IMR-90 (cell line): Measurements from ENCODE around the gene CDH23. TPM values are rescaled to one million over a fixed set of nuclear protein-coding genes. Genes with fewer than 3 reads are reported as not detected.

Experiments used
- ATAC-seq: fragments of 200-7000 bp; cut with Tn5 transposase; 2 replicates; pipeline ENCODE4 v1.9.1; 2020; ENCODE audit warnings: low read depth, mild to moderate bottlenecking, moderate library complexity
- BruUV-seq: library from RNA; stranded (reverse); fragments of 400-500 nt; replicated peaks from 2 replicates; lab custom pipeline; 2021; lab: Mats Ljungman, UMichigan
- CTCF ChIA-PET: fragments of 300-600 bp; formaldehyde crosslinking; extraction: SDS; loops from one replicate; lab custom pipeline; 2021; ENCODE audit warnings: antibody characterized with exemption; lab: Yijun Ruan, JAX
- POLR2A ChIA-PET: fragments of 300-600 bp; sonication (Branson Sonifier 250); formaldehyde crosslinking; loops from one replicate; lab custom pipeline; 2022; ENCODE audit warnings: antibody characterized with exemption; ENCODE audit not compliant: unreplicated experiment; lab: Charles Lee
- DNase-seq: peaks from one replicate; pipeline ENCODE4 v3.0.0; 2013
- H2AFZ ChIP-seq: replicated peaks from 2 replicates; pipeline ENCODE3; 2013; ENCODE audit warnings: low read length, mild to moderate bottlenecking; ENCODE audit not compliant: poor library complexity
- H2AK5ac ChIP-seq: 2 replicates; pipeline ENCODE4 v1.6.1; 2013; ENCODE audit warnings: low read depth, low read length, inconsistent platforms
- H2AK9ac ChIP-seq: replicated peaks from 2 replicates; pipeline ENCODE3; 2013; ENCODE audit warnings: mild to moderate bottlenecking, low read depth, low read length, moderate library complexity; ENCODE audit not compliant: poor library complexity
- H2BK120ac ChIP-seq: 2 replicates; pipeline ENCODE4 v1.6.1; 2013; ENCODE audit warnings: low read depth, low read length, inconsistent platforms
- H2BK15ac ChIP-seq: 3 replicates; pipeline ENCODE4 v1.6.1; 2013; ENCODE audit warnings: low read depth, low read length, inconsistent platforms
- H2BK20ac ChIP-seq: 2 replicates; pipeline ENCODE4 v1.6.1; 2013; ENCODE audit warnings: low read depth, mild to moderate bottlenecking, inconsistent platforms, low read length, moderate library complexity
- H2BK5ac ChIP-seq: 2 replicates; pipeline ENCODE4 v1.6.1; 2013; ENCODE audit warnings: mild to moderate bottlenecking, low read depth, low read length, inconsistent platforms; ENCODE audit not compliant: poor library complexity, severe bottlenecking
- H3K14ac ChIP-seq: replicated peaks from 2 replicates; pipeline ENCODE4 v1.6.1; 2013; ENCODE audit warnings: low read depth, low read length, inconsistent platforms
- H3K18ac ChIP-seq: 2 replicates; pipeline ENCODE4 v1.6.1; 2013; ENCODE audit warnings: low read depth, low read length, control low read depth
- H3K23ac ChIP-seq: 2 replicates; pipeline ENCODE4 v1.6.1; 2013; ENCODE audit warnings: low read depth, low read length, inconsistent platforms
- H3K27ac ChIP-seq: 2 replicates; pipeline ENCODE4 v1.5.1; 2013; ENCODE audit warnings: mild to moderate bottlenecking, control low read depth, low read length; ENCODE audit not compliant: insufficient read depth
- H3K27me3 ChIP-seq: 2 replicates; pipeline ENCODE4 v1.6.1; 2013; ENCODE audit warnings: low read length; ENCODE audit not compliant: control insufficient read depth, insufficient read depth
- H3K36me3 ChIP-seq: 2 replicates; pipeline ENCODE4 v1.6.1; 2013; ENCODE audit warnings: low read length, mixed read lengths; ENCODE audit not compliant: control insufficient read depth, insufficient read depth
- H3K4ac ChIP-seq: 2 replicates; pipeline ENCODE4 v1.6.1; 2013; ENCODE audit warnings: low read depth, low read length, inconsistent platforms
- H3K4me1 ChIP-seq: 2 replicates; pipeline ENCODE4 v1.6.1; 2013; ENCODE audit warnings: low read length, mixed read lengths; ENCODE audit not compliant: control insufficient read depth, insufficient read depth
- H3K4me2 ChIP-seq: 2 replicates; pipeline ENCODE4 v1.6.1; 2013; ENCODE audit warnings: low read depth, mild to moderate bottlenecking, control low read depth, low read length, moderate library complexity
- H3K4me3 ChIP-seq: 2 replicates; pipeline ENCODE4 v1.5.1; 2013; ENCODE audit warnings: low read depth, mild to moderate bottlenecking, control low read depth, low read length, moderate library complexity; ENCODE audit not compliant: insufficient read depth
- H3K56ac ChIP-seq: 2 replicates; pipeline ENCODE4 v1.6.1; 2013; ENCODE audit warnings: low read length, inconsistent platforms; ENCODE audit not compliant: insufficient read depth; ENCODE audit errors: extremely low read depth
- H3K79me1 ChIP-seq, 2 experiments: 2 replicates each; pipeline ENCODE4 v1.6.1; 2013; ENCODE audit warnings: low read length in 2 of 2, inconsistent platforms in 1 of 2, low read depth in 1 of 2
- H3K9ac ChIP-seq: 2 replicates; pipeline ENCODE4 v1.6.1; 2013; ENCODE audit warnings: low read depth, low read length, control low read depth
- H3K9me1 ChIP-seq: 2 replicates; pipeline ENCODE4 v1.6.1; 2013; ENCODE audit warnings: low read length, inconsistent platforms; ENCODE audit not compliant: insufficient read depth
- H3K9me3 ChIP-seq: 2 replicates; pipeline ENCODE4 v1.6.1; 2013; ENCODE audit warnings: low read length; ENCODE audit not compliant: control insufficient read depth, insufficient read depth
- H4K20me1 ChIP-seq: 2 replicates; pipeline ENCODE4 v1.6.1; 2013; ENCODE audit warnings: low read length, inconsistent platforms; ENCODE audit not compliant: insufficient read depth
- H4K5ac ChIP-seq: 2 replicates; pipeline ENCODE4 v1.6.1; 2013; ENCODE audit warnings: mild to moderate bottlenecking, low read depth, low read length, control low read depth
- H4K8ac ChIP-seq, 2 experiments: 2 replicates each; pipeline ENCODE4 v1.6.1; 2013; ENCODE audit warnings: low read depth in 2 of 2, low read length in 2 of 2, control low read depth in 1 of 2, inconsistent platforms in 1 of 2
- H4K91ac ChIP-seq: 2 replicates; pipeline ENCODE4 v1.6.1; 2013; ENCODE audit warnings: low read depth, low read length, inconsistent platforms; ENCODE audit not compliant: insufficient read depth
- BHLHE40 ChIP-seq: fragments of 150-350 bp; IDR thresholded peaks from 2 replicates; pipeline ENCODE4 v1.6.1; 2016; ENCODE audit warnings: mild to moderate bottlenecking, low read depth, low read length
- CEBPB ChIP-seq: IDR thresholded peaks from 2 replicates; pipeline ENCODE4 v1.6.1; 2012; ENCODE audit warnings: low read depth, low read length, improper control_type of control experiment
- MAFK ChIP-seq: IDR thresholded peaks from 2 replicates; pipeline ENCODE4 v1.6.1; 2012; ENCODE audit warnings: low read depth, low read length, improper control_type of control experiment
- MXI1 ChIP-seq: IDR thresholded peaks from 2 replicates; pipeline ENCODE4 v1.6.1; 2012; ENCODE audit warnings: low read depth, mild to moderate bottlenecking, low read length, moderate library complexity, borderline replicate concordance
- NFE2L2 ChIP-seq: fragments of 150-350 bp; IDR thresholded peaks from 2 replicates; pipeline ENCODE4 v1.6.1; 2016; ENCODE audit warnings: low read depth, mild to moderate bottlenecking, low read length
- POLR2A ChIP-seq: IDR thresholded peaks from 2 replicates; pipeline ENCODE4 v1.6.1; 2012; ENCODE audit warnings: mild to moderate bottlenecking, low read depth, low read length
- RFX5 ChIP-seq: IDR thresholded peaks from 2 replicates; pipeline ENCODE4 v1.8.0; 2012; ENCODE audit warnings: low read depth, mild to moderate bottlenecking, low read length, moderate library complexity
- SMC3 ChIP-seq: fragments of 150-350 bp; IDR thresholded peaks from 2 replicates; pipeline ENCODE4 v1.6.1; 2016; ENCODE audit warnings: low read depth, mild to moderate bottlenecking, antibody characterized with exemption, low read length, moderate library complexity
- WGBS, 2 experiments: methylation state at CpG; one replicate each; pipeline versions ENCODE4 v1.1.5 to v1.1.7; 2013; ENCODE audit warnings: missing lambda C conversion rate in 2 of 2; ENCODE audit not compliant: insufficient read length in 1 of 2; ENCODE audit errors: extremely low coverage in 2 of 2; 5-methylcytosine and 5-hydroxymethylcytosine counted together
- dilution Hi-C: fragments of 300-500 bp; cut with HindIII; formaldehyde crosslinking; loops from one replicate; pipeline ENCODE4 v1.14.3; 2018; ENCODE audit warnings: low sequenced_read_pairs; ENCODE audit not compliant: unreplicated experiment
- in situ Hi-C: fragments of 300-500 bp; cut with MboI; formaldehyde crosslinking; loops from 3 replicates; pipeline ENCODE4 v1.14.3; 2019; ENCODE audit warnings: low sequenced_read_pairs, inconsistent platforms, mixed read lengths
- intact Hi-C: fragments of 100-400 bp; cut with micrococcal nuclease; formaldehyde crosslinking; loops from 2 replicates; pipeline ENCODE4 v1.10.0; 2022
- polyA plus RNA-seq, 3 experiments: library from polyadenylated mRNA; depleted of rRNA; stranded (reverse); fragments of >200 nt; gene quantifications; 2 replicates each; pipeline ENCODE4 v1.2.3, GENCODE V29; 2012; ENCODE audit warnings: low replicate concordance in 1 of 3
- total RNA-seq: library from RNA; depleted of rRNA; stranded (reverse); fragments of >200 nt; gene quantifications from 2 replicates; pipeline ENCODE4 v1.2.3, GENCODE V29; 2012
- TF ChIP-seq, protein P1 (sequence below): conservative IDR thresholded peaks from 2 replicates; pipeline ENCODE4 v1.5.1; 2012; ENCODE audit warnings: mild to moderate bottlenecking, low read depth, low read length, improper control_type of control experiment
- TF ChIP-seq, protein P2 (sequence below): fragments of 150-350 bp; IDR thresholded peaks from 2 replicates; pipeline ENCODE4 v1.6.1; 2016; ENCODE audit warnings: low read depth, mild to moderate bottlenecking, low read length, moderate library complexity, borderline replicate concordance

The CDH23 gene
- total and polyA plus RNA-seq, 2 of the 4 experiments (the other 2 are of a cell fraction): under 0.01 to 0.03 TPM

DNA sequence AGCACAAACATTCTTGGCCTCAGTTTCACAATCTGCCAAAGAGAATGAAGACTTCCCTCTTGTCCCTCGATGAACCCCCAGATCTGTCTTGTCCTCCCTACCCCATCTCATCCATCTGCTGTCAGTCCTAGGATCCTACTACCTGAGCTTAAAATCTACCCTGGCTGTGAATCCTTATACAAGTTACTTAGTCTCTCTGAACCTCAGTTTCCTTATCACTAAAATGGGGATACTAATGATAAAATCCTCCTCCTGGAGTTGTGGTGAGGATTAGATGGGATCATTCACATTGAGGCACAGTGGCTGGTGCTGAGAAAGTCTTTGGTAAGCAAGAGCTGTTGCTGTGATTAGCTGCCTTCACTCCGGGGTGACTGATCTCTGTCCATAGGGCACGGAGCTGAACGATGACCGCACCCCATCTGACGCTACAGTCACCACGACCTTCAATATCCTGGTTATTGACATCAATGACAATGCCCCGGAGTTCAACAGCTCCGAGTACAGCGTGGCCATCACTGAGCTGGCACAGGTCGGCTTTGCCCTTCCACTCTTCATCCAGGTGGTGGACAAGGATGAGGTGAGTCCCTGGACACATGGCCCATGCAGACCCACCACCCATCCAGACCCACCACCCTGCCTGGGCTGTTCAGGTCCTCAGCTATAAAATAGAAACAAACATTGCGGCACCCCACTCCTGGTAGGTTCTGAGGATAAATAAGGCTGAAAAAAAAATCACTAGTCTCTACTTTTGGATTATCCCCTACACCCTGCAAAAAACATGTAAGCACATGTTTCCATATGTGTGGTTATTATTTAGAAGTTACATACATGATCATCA is 220.3 kb downstream of the CDH23 start (continued):
- TF ChIP-seq, protein P1, sequence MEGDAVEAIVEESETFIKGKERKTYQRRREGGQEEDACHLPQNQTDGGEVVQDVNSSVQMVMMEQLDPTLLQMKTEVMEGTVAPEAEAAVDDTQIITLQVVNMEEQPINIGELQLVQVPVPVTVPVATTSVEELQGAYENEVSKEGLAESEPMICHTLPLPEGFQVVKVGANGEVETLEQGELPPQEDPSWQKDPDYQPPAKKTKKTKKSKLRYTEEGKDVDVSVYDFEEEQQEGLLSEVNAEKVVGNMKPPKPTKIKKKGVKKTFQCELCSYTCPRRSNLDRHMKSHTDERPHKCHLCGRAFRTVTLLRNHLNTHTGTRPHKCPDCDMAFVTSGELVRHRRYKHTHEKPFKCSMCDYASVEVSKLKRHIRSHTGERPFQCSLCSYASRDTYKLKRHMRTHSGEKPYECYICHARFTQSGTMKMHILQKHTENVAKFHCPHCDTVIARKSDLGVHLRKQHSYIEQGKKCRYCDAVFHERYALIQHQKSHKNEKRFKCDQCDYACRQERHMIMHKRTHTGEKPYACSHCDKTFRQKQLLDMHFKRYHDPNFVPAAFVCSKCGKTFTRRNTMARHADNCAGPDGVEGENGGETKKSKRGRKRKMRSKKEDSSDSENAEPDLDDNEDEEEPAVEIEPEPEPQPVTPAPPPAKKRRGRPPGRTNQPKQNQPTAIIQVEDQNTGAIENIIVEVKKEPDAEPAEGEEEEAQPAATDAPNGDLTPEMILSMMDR: no peak

DNA sequence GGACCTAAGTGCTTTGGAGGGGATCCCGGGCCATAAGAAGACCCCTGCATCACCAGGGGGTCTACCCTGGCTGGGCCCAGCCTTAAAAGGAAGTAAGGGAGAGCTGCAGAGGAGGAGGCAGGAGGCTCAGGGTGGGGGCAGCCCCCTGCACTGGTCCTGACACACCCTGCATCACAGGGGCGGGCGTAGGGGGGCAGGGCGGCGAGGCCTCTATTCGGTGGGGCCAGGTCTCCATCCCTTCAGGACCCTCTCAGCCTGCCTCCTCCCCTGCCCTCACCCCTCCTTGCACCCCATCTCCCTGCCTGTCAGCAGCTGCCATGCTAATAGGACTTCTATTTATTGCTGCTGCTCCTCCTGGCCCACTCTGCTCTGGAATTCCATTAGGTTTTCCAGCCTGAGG is 221.5 kb downstream of the CDH23 start:
- Histone ChIP-seq H4K8ac (no peak overlapping the region), H3K56ac (no peak overlapping the region), H4K20me1 (no peaks in the 10 kb centered on the region), H2BK20ac (no peak overlapping the region), H3K23ac (no peak overlapping the region), H2BK120ac (no peak overlapping the region), H2BK5ac (no peak overlapping the region), H4K91ac (no peak overlapping the region), H2AK5ac (no peak overlapping the region), H2AFZ (no peak overlapping the region), H3K27me3 (peaks cover 20% of the 10 kb centered on the region), H3K79me1 (no peaks in the 10 kb centered on the region), H3K9me3 (no peaks in the 10 kb centered on the region; the same call in 1 of the 2 replicates), H3K4me1 (peaks cover 6% of the 10 kb centered on the region; the same call in 1 of the 2 replicates), H4K5ac (no peak overlapping the region), H3K14ac (no peak overlapping the region), H3K36me3 (no peaks in the 10 kb centered on the region), H2BK15ac (no peak overlapping the region), H3K4me2 (no peak overlapping the region), H3K18ac (no peak overlapping the region), H2AK9ac (no peak overlapping the region), H3K4me3 (no peak overlapping the region), H3K27ac (no peak overlapping the region), H3K9ac (no peak overlapping the region), H3K4ac (no peak overlapping the region), H3K9me1 (no peaks in the 10 kb centered on the region)
- no peak for ATAC-seq
- no peak for DNase-seq
- intact Hi-C loops: no loop called here
- dilution Hi-C loops: no loop called here
- in situ Hi-C loops: no loop called here
- no TSS peak for BruUV-seq
- ChIA-PET POLR2A (no interaction called here), CTCF (interaction anchor here (1.4 kb wide), 1 partner anchor 9 kb away, joined by 3 read pairs; no protein-coding TSS in a partner anchor)
- WGBS, 2 experiments: 88% methylated on average over 6 of the region's 6 CpGs; no CpG with 5 or more reads in 1 of the 2 experiments
- TF ChIP-seq MAFK (no peak), CEBPB (no peak), POLR2A (no peak), NFE2L2 (no peak), SMC3 (no peak), BHLHE40 (no peak), MXI1 (no peak), RFX5 (no peak)
- TF ChIP-seq, protein P2, sequence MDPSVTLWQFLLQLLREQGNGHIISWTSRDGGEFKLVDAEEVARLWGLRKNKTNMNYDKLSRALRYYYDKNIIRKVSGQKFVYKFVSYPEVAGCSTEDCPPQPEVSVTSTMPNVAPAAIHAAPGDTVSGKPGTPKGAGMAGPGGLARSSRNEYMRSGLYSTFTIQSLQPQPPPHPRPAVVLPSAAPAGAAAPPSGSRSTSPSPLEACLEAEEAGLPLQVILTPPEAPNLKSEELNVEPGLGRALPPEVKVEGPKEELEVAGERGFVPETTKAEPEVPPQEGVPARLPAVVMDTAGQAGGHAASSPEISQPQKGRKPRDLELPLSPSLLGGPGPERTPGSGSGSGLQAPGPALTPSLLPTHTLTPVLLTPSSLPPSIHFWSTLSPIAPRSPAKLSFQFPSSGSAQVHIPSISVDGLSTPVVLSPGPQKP: no peak
- TF ChIP-seq, protein P1: no peak
